GM10248 (cell line): ENCODE data around the gene PIK3R2.

Source experiments
- CTCF ChIA-PET: fragments of 300-600 bp; sonication (Branson Sonifier 250); formaldehyde crosslinking; extraction: SDS; loops from one replicate; lab custom pipeline; 2021; ENCODE audit warnings: antibody characterized with exemption; lab: Yijun Ruan, JAX
- POLR2A ChIA-PET: fragments of 350-650 bp; sonication (Branson Sonifier 250); formaldehyde crosslinking; extraction: SDS; loops from one replicate; lab custom pipeline; 2020; ENCODE audit warnings: antibody characterized with exemption; lab: Yijun Ruan, JAX
- DNase-seq: peaks from one replicate; pipeline ENCODE4 v3.0.0; 2012; ENCODE audit errors: extremely low spot score
- TF ChIP-seq, protein P1 (sequence below): IDR thresholded peaks from 2 replicates; pipeline ENCODE4 v1.5.1; 2012; ENCODE audit warnings: mild to moderate bottlenecking, low read depth; ENCODE audit errors: extremely low read depth, missing control alignments, control extremely low read depth

Gene PIK3R2

DNA sequence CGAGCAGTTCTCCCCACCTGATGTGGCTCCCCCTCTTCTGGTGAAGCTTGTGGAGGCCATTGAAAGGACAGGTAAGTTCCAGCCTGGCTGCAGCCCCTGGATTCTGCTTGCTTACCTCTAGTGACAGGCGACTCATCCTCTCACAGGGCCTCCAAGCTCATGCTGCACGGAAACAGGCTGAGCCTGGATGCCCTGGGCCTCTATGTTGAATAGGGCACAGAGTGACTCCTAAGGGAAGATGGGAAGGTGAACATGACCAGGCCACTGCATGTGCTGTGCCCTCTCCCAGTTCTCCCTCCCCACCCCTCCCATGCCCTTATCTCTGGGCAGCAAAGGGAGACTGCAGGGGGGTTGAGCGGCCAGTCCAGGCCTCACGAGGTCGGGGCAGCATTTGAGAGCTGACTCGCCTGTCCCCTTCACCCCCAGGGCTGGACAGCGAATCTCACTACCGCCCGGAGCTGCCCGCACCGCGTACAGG lies 7.6 kb downstream of the PIK3R2 start:
- DNase-seq: no peak
- CTCF ChIA-PET: interaction anchor here (0.6 to 3.8 kb wide), 14 partner anchors 9 to 222 kb away, joined by 3 to 29 read pairs (median 4); partner anchors contain the start of gene PIK3R2
- TF ChIP-seq, protein P1, sequence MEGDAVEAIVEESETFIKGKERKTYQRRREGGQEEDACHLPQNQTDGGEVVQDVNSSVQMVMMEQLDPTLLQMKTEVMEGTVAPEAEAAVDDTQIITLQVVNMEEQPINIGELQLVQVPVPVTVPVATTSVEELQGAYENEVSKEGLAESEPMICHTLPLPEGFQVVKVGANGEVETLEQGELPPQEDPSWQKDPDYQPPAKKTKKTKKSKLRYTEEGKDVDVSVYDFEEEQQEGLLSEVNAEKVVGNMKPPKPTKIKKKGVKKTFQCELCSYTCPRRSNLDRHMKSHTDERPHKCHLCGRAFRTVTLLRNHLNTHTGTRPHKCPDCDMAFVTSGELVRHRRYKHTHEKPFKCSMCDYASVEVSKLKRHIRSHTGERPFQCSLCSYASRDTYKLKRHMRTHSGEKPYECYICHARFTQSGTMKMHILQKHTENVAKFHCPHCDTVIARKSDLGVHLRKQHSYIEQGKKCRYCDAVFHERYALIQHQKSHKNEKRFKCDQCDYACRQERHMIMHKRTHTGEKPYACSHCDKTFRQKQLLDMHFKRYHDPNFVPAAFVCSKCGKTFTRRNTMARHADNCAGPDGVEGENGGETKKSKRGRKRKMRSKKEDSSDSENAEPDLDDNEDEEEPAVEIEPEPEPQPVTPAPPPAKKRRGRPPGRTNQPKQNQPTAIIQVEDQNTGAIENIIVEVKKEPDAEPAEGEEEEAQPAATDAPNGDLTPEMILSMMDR: no peak
- POLR2A ChIA-PET: interaction anchor here (1.6 kb wide), 1 partner anchor 32 kb away, joined by 3 read pairs; the partner anchor contains the start of gene MPV17L2

DNA sequence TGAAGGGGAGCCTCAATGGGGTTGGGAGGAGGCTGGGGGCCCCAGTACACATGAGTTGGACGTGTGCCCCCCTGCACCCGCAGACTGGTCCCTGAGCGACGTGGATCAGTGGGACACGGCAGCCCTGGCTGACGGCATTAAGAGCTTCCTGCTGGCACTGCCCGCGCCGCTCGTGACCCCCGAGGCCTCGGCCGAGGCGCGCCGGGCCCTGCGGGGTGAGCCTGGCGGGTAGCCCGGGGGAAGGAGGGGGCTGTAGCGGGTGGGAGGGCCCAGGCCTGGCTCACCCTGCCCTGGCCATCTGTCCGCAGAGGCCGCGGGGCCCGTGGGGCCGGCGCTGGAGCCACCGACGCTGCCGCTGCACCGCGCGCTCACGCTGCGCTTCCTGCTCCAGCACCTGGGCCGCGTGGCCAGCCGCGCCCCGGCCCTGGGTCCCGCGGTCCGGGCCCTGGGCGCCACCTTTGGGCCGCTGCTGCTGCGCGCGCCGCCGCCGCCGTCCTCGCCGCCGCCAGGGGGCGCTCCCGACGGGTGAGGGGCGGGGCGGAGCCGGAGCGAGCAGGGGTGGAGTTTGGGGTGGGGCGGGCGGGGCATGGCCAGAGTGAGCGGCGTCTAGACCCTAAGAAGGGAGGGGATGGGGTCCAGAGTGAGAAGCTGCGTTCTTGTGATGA lies 8.1 kb downstream of the PIK3R2 start:
- CTCF ChIA-PET: interaction anchor here (0.6 to 3.8 kb wide), 21 partner anchors 9 to 223 kb away, joined by 3 to 29 read pairs (median 4); partner anchors contain the start of gene PIK3R2
- POLR2A ChIA-PET: interaction anchor here (1.6 kb wide), 1 partner anchor 32 kb away, joined by 3 read pairs; the partner anchor contains the start of gene MPV17L2
- DNase-seq: peak; percentile 94
- TF ChIP-seq, protein P1: peak; percentile 100

DNA sequence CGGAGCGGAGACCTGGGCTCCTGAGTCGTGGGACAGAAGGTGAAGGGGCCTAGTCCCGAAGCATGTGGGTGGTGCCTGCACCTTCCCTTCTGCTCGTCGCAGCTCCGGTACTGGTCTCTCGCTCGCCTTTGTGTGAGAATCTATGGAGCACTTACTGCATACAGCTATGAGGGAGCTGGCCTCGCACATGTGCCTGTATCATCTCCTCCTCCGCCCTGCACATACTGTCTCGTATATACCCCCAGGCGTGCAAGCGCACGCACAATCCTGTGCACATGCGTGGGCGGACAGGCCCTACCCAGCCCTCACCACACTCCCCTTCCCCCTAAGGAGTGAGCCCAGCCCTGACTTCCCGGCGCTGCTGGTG lies 8.7 kb downstream of the PIK3R2 start:
- TF ChIP-seq, protein P1: no peak
- DNase-seq: no peak
- POLR2A ChIA-PET: interaction anchor here (1.6 kb wide), 1 partner anchor 31 kb away, joined by 3 read pairs; the partner anchor contains the start of gene MPV17L2
- CTCF ChIA-PET: interaction anchor here (0.7 to 3.8 kb wide), 13 partner anchors 10 to 160 kb away, joined by 3 to 29 read pairs (median 4); partner anchors contain the start of gene PIK3R2

DNA sequence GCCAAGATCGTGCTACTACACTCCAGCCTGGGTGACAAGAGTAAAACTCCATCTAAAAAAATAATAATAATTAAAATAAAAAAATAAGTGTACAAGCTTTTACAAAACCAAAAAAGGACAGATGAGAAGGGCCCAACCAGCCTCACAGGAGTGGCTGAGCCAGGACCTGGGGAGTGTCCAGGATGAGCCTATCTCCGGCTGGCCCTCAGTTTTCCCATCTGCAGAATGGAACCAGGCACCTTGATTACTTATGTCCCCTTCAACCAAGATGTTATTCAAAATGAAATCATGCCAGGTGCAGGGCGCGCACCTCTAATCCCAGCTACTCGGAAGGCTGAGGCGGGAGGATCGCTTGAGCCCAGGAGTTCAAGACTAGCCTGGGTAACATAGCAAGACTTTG lies 11.1 kb downstream of the PIK3R2 start:
- CTCF ChIA-PET: interaction anchor here (0.8 to 1.5 kb wide), 5 partner anchors 9 to 151 kb away, joined by 3 to 4 read pairs (median 3); partner anchors contain the start of gene PIK3R2
- POLR2A ChIA-PET: no interaction called here
- DNase-seq: no peak
- TF ChIP-seq, protein P1: no peak

DNA sequence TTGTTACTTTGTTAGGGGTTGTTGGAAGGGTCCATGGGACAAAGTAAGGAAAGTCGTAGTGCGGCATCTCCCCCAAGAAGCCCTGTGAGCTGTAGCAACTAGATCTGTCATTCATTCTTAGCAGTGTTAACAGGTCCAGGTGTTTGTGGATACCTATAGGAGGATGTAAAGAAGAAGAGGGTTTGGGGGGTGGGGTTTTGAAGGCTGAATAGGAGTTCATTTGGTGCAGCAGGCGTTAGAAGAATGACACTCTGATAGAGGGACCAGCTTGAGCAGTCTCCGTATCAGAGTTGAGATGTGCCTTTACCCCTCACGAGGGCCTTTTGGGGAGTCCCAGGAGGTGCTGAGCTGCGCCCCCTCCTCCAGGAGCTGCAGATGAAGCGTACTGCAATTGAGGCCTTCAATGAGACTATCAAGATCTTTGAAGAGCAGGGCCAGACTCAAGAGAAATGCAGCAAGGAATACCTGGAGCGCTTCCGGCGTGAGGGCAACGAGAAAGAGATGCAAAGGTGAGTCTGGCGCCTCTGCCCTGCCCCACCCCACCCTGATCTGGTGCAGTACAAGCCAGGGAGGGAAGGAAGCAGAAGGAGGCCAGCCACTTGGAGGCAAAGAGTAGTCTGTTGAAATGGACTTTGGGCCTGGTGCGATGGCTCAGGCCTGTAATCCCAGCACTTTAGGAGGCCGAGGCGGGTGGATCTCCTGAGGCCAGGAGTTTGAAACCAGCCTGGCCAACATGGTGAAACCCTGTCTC lies 13.0 kb downstream of the PIK3R2 start:
- TF ChIP-seq, protein P1: no peak
- no peak for DNase-seq
- POLR2A ChIA-PET: interaction anchor here (0.6 to 1.4 kb wide), 3 partner anchors 12 to 139 kb away, joined by 3 to 5 read pairs (median 4); partner anchors contain the start of gene JUND
- CTCF ChIA-PET: interaction anchor here (0.9 to 3.2 kb wide), 7 partner anchors 12 to 159 kb away, joined by 3 to 18 read pairs (median 5); no protein-coding TSS in a partner anchor

DNA sequence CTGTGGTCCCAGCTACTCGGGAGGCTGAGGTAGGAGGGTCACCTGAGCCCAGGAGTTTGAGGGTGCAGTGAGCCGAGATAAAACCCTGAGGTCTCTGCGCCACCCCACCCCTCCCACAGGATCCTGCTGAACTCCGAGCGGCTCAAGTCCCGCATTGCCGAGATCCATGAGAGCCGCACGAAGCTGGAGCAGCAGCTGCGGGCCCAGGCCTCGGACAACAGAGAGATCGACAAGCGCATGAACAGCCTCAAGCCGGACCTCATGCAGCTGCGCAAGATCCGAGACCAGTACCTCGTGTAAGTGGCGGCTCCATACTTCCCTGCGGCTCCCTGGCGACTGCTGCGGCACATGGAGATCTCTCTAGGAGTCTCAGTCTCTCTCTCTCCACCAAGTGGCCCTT lies 14.0 kb downstream of the PIK3R2 start:
- no peak for DNase-seq
- ChIA-PET CTCF (interaction anchor here (2.5 to 3.2 kb wide), 3 partner anchors 54 to 85 kb away, joined by 12 to 18 read pairs (median 17); no protein-coding TSS in a partner anchor), POLR2A (no interaction called here)
- TF ChIP-seq, protein P1: no peak
